Measurements from ENCODE around the gene COMMD1. TPM values are rescaled to one million over a fixed set of nuclear protein-coding genes. Genes with fewer than 3 reads are reported as not detected.

Gene COMMD1
- total and polyA plus RNA-seq, 5 donors = 45.3 to 92.4 (median 56.8) TPM

Other genes with a start within 250 kb of the COMMD1 start
- gene FAM161A, start 51.6 kb upstream of the COMMD1 start, total RNA-seq = 1 to 10 TPM; 1.3 to 2.5 (median 1.5) TPM
- gene FAM161A, start 51.6 kb upstream of the COMMD1 start, polyA plus RNA-seq = 1.1 TPM
- gene CCT4, start 17.0 kb upstream of the COMMD1 start, total RNA-seq = 100 to 1,000 TPM in 3 of 4 donors, 10 to 100 TPM in 1; 89.7 to 112 (median 105) TPM
- gene CCT4, start 17.0 kb upstream of the COMMD1 start, polyA plus RNA-seq = 74.1 TPM

Measured in right cardiac atrium (tissue), 5 donors.